ENCODE measurements around the gene SULT1E1.

DNA sequence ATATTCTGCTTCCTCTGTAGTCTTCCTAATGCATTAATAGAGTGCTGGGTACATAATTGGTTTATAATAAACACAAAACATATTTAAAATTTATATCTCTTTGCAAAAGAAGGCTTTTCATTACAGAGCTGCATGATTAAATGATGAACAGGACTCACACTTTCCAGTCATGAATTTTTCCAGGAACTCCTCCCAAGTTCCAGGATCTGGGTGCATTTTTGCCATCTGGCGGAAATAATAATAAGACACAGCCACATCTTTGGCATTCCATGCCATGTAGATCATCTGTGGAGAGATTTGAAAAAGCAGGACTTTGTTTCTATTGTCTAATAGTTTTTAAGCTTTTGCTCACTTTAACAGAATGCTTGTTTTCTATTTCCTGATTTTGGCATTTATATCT, 59.3 kb downstream of the SULT1E1 start:
- TF ChIP-seq, protein P1, sequence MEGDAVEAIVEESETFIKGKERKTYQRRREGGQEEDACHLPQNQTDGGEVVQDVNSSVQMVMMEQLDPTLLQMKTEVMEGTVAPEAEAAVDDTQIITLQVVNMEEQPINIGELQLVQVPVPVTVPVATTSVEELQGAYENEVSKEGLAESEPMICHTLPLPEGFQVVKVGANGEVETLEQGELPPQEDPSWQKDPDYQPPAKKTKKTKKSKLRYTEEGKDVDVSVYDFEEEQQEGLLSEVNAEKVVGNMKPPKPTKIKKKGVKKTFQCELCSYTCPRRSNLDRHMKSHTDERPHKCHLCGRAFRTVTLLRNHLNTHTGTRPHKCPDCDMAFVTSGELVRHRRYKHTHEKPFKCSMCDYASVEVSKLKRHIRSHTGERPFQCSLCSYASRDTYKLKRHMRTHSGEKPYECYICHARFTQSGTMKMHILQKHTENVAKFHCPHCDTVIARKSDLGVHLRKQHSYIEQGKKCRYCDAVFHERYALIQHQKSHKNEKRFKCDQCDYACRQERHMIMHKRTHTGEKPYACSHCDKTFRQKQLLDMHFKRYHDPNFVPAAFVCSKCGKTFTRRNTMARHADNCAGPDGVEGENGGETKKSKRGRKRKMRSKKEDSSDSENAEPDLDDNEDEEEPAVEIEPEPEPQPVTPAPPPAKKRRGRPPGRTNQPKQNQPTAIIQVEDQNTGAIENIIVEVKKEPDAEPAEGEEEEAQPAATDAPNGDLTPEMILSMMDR (IDR thresholded peaks at IDR 0.05 in 8 of 11, conservative IDR thresholded peaks at IDR 0.05 in 3 of 11), result no peak
- no peak for TF ChIP-seq POLR2A (IDR thresholded peaks at IDR 0.05)
- TF ChIP-seq POLR2AphosphoS5 (IDR thresholded peaks at IDR 0.05), result no peak

All from spleen (tissue), 7 donors.